ENCODE data around the gene MAP2K7.

The MAP2K7 gene

DNA sequence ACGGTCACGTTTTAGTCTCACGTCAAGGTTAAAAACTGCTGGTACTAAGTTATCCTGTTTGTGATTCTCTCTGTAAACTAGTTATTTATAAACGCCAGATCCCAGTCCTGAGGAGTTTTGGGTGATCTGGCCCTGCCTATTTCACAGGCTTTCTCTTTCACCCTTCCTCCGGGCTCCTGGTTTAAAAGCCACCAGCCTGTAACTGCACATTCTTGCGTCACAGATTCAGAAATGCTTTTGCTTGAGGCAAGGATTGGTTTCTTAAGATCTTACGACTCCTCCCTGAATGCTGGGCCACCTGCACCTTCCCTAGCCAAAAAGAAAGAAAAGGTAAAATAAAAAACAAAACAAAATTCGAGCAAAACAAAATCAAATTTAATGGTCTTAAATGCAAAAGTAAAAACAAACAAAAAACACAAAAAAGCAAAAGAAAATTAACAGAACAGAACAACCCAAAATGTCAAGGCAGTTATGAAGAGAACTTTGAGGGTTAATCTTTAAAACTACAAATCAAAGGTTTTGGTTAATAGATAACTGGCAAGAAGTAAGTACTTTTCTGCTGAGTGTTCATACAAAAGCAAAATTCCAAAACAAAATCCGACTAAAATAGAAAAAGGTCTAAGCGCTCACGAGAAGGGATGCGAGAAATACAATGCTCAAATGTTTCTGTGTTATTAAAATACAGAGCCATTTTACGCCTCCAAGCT, 58.4 kb downstream of the MAP2K7 start:
- DNase-seq (ENCODE audit: low spot score) (no peak), FAIRE-seq (no peak)

DNA sequence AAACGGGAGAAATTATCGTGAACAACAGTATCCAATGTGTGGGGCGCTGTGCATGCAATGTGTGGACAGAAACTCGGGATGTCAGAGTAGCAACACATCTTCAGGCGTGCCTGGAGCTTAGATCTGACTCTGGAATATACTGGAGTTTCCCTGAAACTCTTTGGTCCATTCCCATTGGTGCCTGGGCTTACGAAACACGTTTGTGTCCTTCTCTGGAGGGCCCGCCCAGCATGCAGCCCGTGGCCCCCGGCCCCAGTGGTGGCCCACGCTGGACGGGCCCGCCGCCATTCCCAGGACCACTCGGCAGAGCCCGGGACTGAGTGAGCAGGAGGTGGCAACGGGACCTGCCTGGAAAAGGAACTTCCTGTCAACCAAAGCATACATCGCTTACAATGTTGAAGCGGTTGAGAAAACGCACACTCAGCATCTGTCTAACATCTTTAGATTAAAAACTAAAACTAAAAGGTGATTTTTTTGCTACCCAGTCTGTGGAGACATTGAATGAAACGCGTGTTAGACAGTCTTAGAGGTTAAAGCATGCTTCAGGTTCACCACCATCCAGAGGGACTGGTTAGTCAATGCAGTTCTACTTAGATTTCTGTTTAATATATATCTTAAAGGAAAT, 59.1 kb downstream of the MAP2K7 start:
- DNase-seq (ENCODE audit: low spot score): no peak
- FAIRE-seq: no peak

DNA sequence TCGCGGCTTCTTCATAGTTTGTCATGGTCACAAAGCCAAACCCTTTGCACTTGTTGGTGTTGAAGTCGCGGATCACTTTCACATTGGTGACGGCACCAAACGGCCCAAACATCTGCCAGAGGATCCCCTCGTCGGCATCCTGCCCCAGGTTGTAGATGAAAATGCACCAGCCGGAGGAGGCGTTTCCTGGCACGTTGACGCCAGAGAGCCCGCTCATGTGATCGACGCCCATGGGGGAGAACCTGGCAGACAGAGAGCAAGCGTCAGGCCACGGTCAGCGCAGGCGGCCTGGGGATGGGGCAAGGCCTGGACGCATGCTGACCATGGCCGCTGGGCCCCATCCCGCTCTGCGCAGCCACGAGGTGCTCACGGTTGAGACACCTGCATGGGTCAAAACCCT, 59.9 kb downstream of the MAP2K7 start:
- DNase-seq (ENCODE audit: low spot score) (no peak), FAIRE-seq (no peak)
